A549 treated with dexamethasone at 1 μM for 4 hours (cell line): ENCODE data around the gene TINAGL1. TPM values are rescaled to one million over a fixed set of nuclear protein-coding genes. Genes with fewer than 3 reads are reported as not detected.

Source experiments
- total RNA-seq: library from RNA; stranded (reverse); fragments of 200-300 nt; extraction: Qiagen RNA extraction; gene quantifications from 5 replicates; pipeline ENCODE4 v1.2.3, GENCODE V29; 2022

Gene TINAGL1
- 0.33 to 0.54 TPM (median 0.38 TPM) in 5 replicates for total RNA-seq

GRCh38 chr1:31576201-31576669, at the start of gene TINAGL1:
Gene TINAGL1, plus strand, starts transcription at chr1:31576515. Its CDS starts 634 bp downstream, at chr1:31577149.

GRCh38 chr1:31617218-31617915, 41.1 kb downstream of the TINAGL1 start, which contains the start of gene HCRTR1:
Gene HCRTR1, plus strand, starts transcription at chr1:31617689. Its CDS starts 1,504 bp downstream, at chr1:31619193.

Other genes starting within 250 kb of the TINAGL1 start
- not detected in 5 replicates for gene FABP3, start 203.4 kb upstream of the TINAGL1 start, total RNA-seq
- gene SERINC2, start 163.3 kb upstream of the TINAGL1 start, total RNA-seq, result 16.4 to 35.1 TPM (median 31.2 TPM) in 5 replicates
- not detected in 5 replicates for gene HCRTR1, start 41.2 kb downstream of the TINAGL1 start, total RNA-seq
- 39.5 to 46.5 TPM (median 43.7 TPM) in 5 replicates for gene PEF1, start 68.4 kb downstream of the TINAGL1 start, total RNA-seq
- 3.3 to 5.6 TPM (median 4.0 TPM) in 5 replicates for gene COL16A1, start 127.5 kb downstream of the TINAGL1 start, total RNA-seq
- gene ADGRB2, start 187.8 kb downstream of the TINAGL1 start, total RNA-seq, result 3.9 to 5.6 TPM (median 4.9 TPM) in 5 replicates
- 2.8 to 4.4 TPM (median 3.9 TPM) in 5 replicates for gene SPOCD1, start 239.5 kb downstream of the TINAGL1 start, total RNA-seq